ENCODE measurements around the gene PAX7.

The PAX7 gene

GRCh38 chr1:18731148-18731547 lies 100.5 kb downstream of the PAX7 start:
- no peak for DNase-seq (ENCODE audit: low spot score)

GRCh38 chr1:18731591-18732235 lies 101.1 kb downstream of the PAX7 start:
- TF ChIP-seq CTCF (IDR thresholded peaks at IDR 0.05) = no peak
- Histone ChIP-seq H3K4me3 (no peak overlapping the region), H3K27ac (no peak overlapping the region)
- no peak for DNase-seq (ENCODE audit: low spot score)

More at GRCh38 chr1:18731148-18731547, 100.5 kb downstream of the PAX7 start:
- Histone ChIP-seq H3K27ac (no peak overlapping the region), H3K4me3 (no peak overlapping the region)
- TF ChIP-seq CTCF (IDR thresholded peaks at IDR 0.05) = no peak

- Histone ChIP-seq H3K4me3 (no peak overlapping the region), H3K27ac (no peak overlapping the region)
- TF ChIP-seq CTCF (IDR thresholded peaks at IDR 0.05) = no peak
- no peak for DNase-seq (ENCODE audit: low spot score)
These were observed 102.0 kb downstream of the PAX7 start for GRCh38 chr1:18732686-18733085.

- DNase-seq (ENCODE audit: low spot score) = no peak
- no peak overlapping the region for H3K4me3 ChIP-seq
- no peak overlapping the region for H3K27ac ChIP-seq
- TF ChIP-seq CTCF (IDR thresholded peaks at IDR 0.05) = no peak
These were observed 103.4 kb downstream of the PAX7 start for GRCh38 chr1:18734001-18734400.

GRCh38 chr1:18734461-18735223 lies 104.0 kb downstream of the PAX7 start:
- DNase-seq (ENCODE audit: low spot score) = no peak
- no peak for TF ChIP-seq CTCF (IDR thresholded peaks at IDR 0.05)
- no peak overlapping the region for H3K27ac ChIP-seq
- no peak overlapping the region for H3K4me3 ChIP-seq

GRCh38 chr1:18735224-18735997 lies 104.8 kb downstream of the PAX7 start:
- Histone ChIP-seq H3K4me3 (no peak overlapping the region), H3K27ac (no peak overlapping the region)
- no peak for DNase-seq (ENCODE audit: low spot score)
- TF ChIP-seq CTCF (IDR thresholded peaks at IDR 0.05) = no peak

Data from coronary artery (tissue), 2 donors.